Subcutaneous adipose tissue (tissue), 4 donors: ENCODE data around the gene ADCK1. TPM values are rescaled to one million over a fixed set of nuclear protein-coding genes. Genes with fewer than 3 reads are reported as not detected.

Experiments used
- CTCF ChIP-seq: fragments of 450-650 bp; IDR thresholded peaks from one replicate; pipeline ENCODE4 v1.5.1; 2016; ENCODE audit warnings: low read depth, mild to moderate bottlenecking, control low read depth, antibody characterized with exemption, moderate library complexity
- total RNA-seq, 4 donors: library from RNA; depleted of rRNA; stranded (reverse); fragments of >200 nt; gene quantifications; one replicate each; pipeline ENCODE4 v1.1.0, GENCODE V29; 2016

The ADCK1 gene
- total RNA-seq, 4 donors from 2014 or later, result 3.6 to 7.9 (median 6.1) TPM

GRCh38 chr14:77882098-77882497 is 82.2 kb downstream of the ADCK1 start:
- no peak for TF ChIP-seq CTCF

GRCh38 chr14:77882636-77883035 is 82.7 kb downstream of the ADCK1 start:
- no peak for TF ChIP-seq CTCF

GRCh38 chr14:77883131-77883846 is 83.4 kb downstream of the ADCK1 start:
- TF ChIP-seq CTCF, result no peak

- no peak for TF ChIP-seq CTCF
These were observed 83.9 kb downstream of the ADCK1 start for GRCh38 chr14:77883847-77884238.

GRCh38 chr14:77885367-77885766 is 85.5 kb downstream of the ADCK1 start:
- TF ChIP-seq CTCF, result no peak

- TF ChIP-seq CTCF, result no peak
These were observed 86.1 kb downstream of the ADCK1 start for GRCh38 chr14:77886010-77886409.

- TF ChIP-seq CTCF, result no peak
These were observed 90.1 kb downstream of the ADCK1 start for GRCh38 chr14:77889971-77890442.
